NOMO-1 treated with DMSO at 0.1 percent for 48 hours (cell line): ENCODE results near the gene EID2B.

Source experiments
- DNase-seq: peaks from one replicate; lab custom pipeline; 2025; ENCODE audit not compliant: unreplicated experiment; lab: John Stamatoyannopoulos, UW

Gene EID2B

GRCh38 chr19:39499932-39500331 lies 32.7 kb downstream of the EID2B start:
- no peak for DNase-seq

GRCh38 chr19:39498798-39499642 lies 33.6 kb downstream of the EID2B start, which contains the start of gene DLL3:
Gene DLL3 (plus strand): TSS chr19:39498947. CDS start chr19:39498975, 28 bp downstream.
- DNase-seq: no peak

- peak; percentile 31 for DNase-seq
Observed at GRCh38 chr19:39497996-39498797, 34.5 kb downstream of the EID2B start.

DNA sequence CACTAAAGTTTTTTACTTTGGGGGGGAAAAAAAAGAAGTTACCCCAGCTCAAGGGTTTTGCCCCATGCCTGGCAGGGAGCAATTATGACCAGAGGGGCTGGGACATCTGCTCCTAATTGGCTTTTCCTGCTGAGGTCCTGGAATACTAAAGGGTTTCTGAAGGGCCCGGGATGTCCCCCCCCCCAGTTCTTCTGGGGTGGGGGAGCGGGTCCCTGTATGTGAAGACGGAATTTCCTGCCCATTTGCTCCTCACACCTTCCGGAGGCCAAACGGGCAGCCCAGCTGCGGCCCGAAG lies 35.0 kb downstream of the EID2B start:
- no peak for DNase-seq

DNA sequence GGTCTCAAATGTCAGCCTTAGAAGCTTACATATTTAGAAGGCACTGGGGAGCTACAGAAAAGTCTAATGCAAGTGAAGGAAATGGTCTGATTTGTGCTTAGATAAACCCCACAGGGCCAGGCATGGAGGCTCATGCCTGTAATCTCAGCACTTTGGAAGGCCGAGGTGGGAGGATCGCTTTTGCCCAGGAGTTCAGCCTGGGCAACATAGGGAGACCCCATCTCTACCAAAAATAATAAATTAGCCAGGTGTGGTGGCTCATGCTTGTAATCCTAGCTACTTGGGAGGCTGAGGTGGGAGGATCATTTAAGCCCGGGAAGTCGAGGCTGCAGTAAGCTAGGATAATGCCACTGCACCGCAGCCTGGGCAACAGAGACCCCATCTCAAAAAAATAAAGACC lies 36.6 kb downstream of the EID2B start:
- no peak for DNase-seq

- no peak for DNase-seq
Observed at GRCh38 chr19:39494661-39495060, 38.0 kb downstream of the EID2B start.

- no peak for DNase-seq
Observed at GRCh38 chr19:39492788-39493187, 39.9 kb downstream of the EID2B start.

DNA sequence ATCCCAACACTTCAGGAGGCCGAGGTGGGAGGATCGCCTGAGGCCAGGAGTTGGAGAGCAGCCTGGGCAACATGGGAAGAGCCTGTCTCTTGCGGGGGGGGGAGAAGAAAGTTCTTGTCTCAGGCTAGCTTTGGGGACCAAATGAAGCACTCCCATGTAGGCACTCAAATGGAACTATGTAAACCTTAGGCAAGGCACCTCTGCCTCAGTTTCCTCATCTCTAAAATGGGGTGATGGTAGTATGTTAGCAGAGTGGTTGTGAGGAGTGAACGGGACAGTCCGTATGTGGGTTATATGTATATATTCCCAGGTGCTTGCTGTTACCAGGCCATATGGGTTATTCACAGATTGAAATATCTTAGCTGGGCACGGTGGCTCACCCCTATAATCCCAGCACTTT lies 40.4 kb downstream of the EID2B start:
- no peak for DNase-seq

- no peak for DNase-seq
Observed at GRCh38 chr19:39489756-39490155, 42.9 kb downstream of the EID2B start.

- no peak for DNase-seq
Observed at GRCh38 chr19:39483141-39483540, 49.5 kb downstream of the EID2B start.

DNA sequence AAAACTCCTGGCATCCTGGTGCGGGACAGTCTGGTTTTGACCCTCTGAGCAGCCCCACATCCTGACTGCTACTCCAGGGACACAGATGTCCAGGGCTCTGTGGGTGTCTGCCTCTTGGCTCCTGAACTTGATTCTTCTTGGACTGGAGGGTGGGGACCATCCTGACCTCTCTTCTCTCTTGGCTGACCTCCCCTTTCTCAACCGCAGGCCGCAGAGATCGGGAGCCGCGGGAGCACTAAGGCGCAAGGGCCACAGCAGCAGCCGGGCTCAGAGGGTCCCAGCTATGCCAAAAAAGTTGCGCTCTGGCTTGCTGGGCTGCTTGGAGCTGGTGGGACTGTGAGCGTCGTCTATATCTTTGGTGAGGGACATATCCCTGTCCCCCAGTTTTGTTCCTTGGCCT lies 51.0 kb downstream of the EID2B start:
- no peak for DNase-seq

DNA sequence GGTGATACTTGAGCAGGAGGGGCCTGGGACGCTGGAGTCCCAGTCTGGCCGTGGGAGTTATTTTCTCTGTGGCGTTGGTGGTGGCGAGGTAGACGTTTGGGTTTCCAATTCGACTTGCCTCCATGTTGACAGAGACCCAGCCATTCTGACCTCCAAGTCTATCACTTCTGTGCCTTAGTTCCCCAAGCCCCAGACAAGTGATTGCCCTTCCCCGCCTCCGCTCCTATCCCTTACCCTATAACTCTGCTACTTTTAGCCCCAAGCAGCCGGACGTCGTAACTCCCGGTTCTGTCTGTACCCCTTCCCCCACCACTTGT lies 51.5 kb downstream of the EID2B start:
- DNase-seq: no peak
